Subcutaneous adipose tissue (tissue), 4 donors: ENCODE data around the gene TBC1D10A. TPM values are rescaled to one million over a fixed set of nuclear protein-coding genes. Genes with fewer than 3 reads are reported as not detected.

Experiments
- CTCF ChIP-seq: fragments of 450-650 bp; IDR thresholded peaks from one replicate; pipeline ENCODE4 v1.5.1; 2016; ENCODE audit warnings: low read depth, mild to moderate bottlenecking, control low read depth, antibody characterized with exemption, moderate library complexity
- total RNA-seq, 4 donors: library from RNA; depleted of rRNA; stranded (reverse); fragments of >200 nt; gene quantifications; one replicate each; pipeline ENCODE4 v1.1.0, GENCODE V29; 2016

TBC1D10A gene
- total RNA-seq, 4 donors from 2014 or later = 13.9 to 43.1 (median 22.9) TPM

GRCh38 chr22:30260276-30260675 lies 66.5 kb downstream of the TBC1D10A start:
- TF ChIP-seq CTCF = no peak

- TF ChIP-seq CTCF = no peak
These were observed 72.4 kb downstream of the TBC1D10A start for GRCh38 chr22:30254314-30254713.

- TF ChIP-seq CTCF = no peak
These were observed 73.4 kb downstream of the TBC1D10A start for GRCh38 chr22:30253205-30253852.

- TF ChIP-seq CTCF = no peak
These were observed 74.1 kb downstream of the TBC1D10A start for GRCh38 chr22:30252411-30253204.

- no peak for TF ChIP-seq CTCF
These were observed 75.0 kb downstream of the TBC1D10A start for GRCh38 chr22:30251711-30252110.

- no peak for TF ChIP-seq CTCF
These were observed 76.0 kb downstream of the TBC1D10A start for GRCh38 chr22:30250661-30251267.

- TF ChIP-seq CTCF = no peak
These were observed 76.6 kb downstream of the TBC1D10A start for GRCh38 chr22:30250039-30250565.
